IMR-90 (cell line): ENCODE measurements around the gene BACE1-AS. TPM values are rescaled to one million over a fixed set of nuclear protein-coding genes. Genes with fewer than 3 reads are reported as not detected.

ENCODE experiments used
- ATAC-seq: fragments of 200-7000 bp; cut with Tn5 transposase; 2 replicates; pipeline ENCODE4 v1.9.1; 2020; ENCODE audit warnings: low read depth, mild to moderate bottlenecking, moderate library complexity
- BruUV-seq: library from RNA; stranded (reverse); fragments of 400-500 nt; replicated peaks from 2 replicates; lab custom pipeline; 2021; lab: Mats Ljungman, UMichigan
- CTCF ChIA-PET: fragments of 300-600 bp; formaldehyde crosslinking; extraction: SDS; loops from one replicate; lab custom pipeline; 2021; ENCODE audit warnings: antibody characterized with exemption; lab: Yijun Ruan, JAX
- POLR2A ChIA-PET: fragments of 300-600 bp; sonication (Branson Sonifier 250); formaldehyde crosslinking; loops from one replicate; lab custom pipeline; 2022; ENCODE audit warnings: antibody characterized with exemption; ENCODE audit not compliant: unreplicated experiment; lab: Charles Lee
- DNase-seq: peaks from one replicate; pipeline ENCODE4 v3.0.0; 2013
- H2AFZ ChIP-seq: replicated peaks from 2 replicates; pipeline ENCODE3; 2013; ENCODE audit warnings: low read length, mild to moderate bottlenecking; ENCODE audit not compliant: poor library complexity
- H2AK5ac ChIP-seq: 2 replicates; pipeline ENCODE4 v1.6.1; 2013; ENCODE audit warnings: low read depth, low read length, inconsistent platforms
- H2AK9ac ChIP-seq: replicated peaks from 2 replicates; pipeline ENCODE3; 2013; ENCODE audit warnings: mild to moderate bottlenecking, low read depth, low read length, moderate library complexity; ENCODE audit not compliant: poor library complexity
- H2BK120ac ChIP-seq: 2 replicates; pipeline ENCODE4 v1.6.1; 2013; ENCODE audit warnings: low read depth, low read length, inconsistent platforms
- H2BK15ac ChIP-seq: 3 replicates; pipeline ENCODE4 v1.6.1; 2013; ENCODE audit warnings: low read depth, low read length, inconsistent platforms
- H2BK20ac ChIP-seq: 2 replicates; pipeline ENCODE4 v1.6.1; 2013; ENCODE audit warnings: low read depth, mild to moderate bottlenecking, inconsistent platforms, low read length, moderate library complexity
- H2BK5ac ChIP-seq: 2 replicates; pipeline ENCODE4 v1.6.1; 2013; ENCODE audit warnings: mild to moderate bottlenecking, low read depth, low read length, inconsistent platforms; ENCODE audit not compliant: poor library complexity, severe bottlenecking
- H3K14ac ChIP-seq: replicated peaks from 2 replicates; pipeline ENCODE4 v1.6.1; 2013; ENCODE audit warnings: low read depth, low read length, inconsistent platforms
- H3K18ac ChIP-seq: 2 replicates; pipeline ENCODE4 v1.6.1; 2013; ENCODE audit warnings: low read depth, low read length, control low read depth
- H3K23ac ChIP-seq: 2 replicates; pipeline ENCODE4 v1.6.1; 2013; ENCODE audit warnings: low read depth, low read length, inconsistent platforms
- H3K27ac ChIP-seq: 2 replicates; pipeline ENCODE4 v1.5.1; 2013; ENCODE audit warnings: mild to moderate bottlenecking, control low read depth, low read length; ENCODE audit not compliant: insufficient read depth
- H3K27me3 ChIP-seq: 2 replicates; pipeline ENCODE4 v1.6.1; 2013; ENCODE audit warnings: low read length; ENCODE audit not compliant: control insufficient read depth, insufficient read depth
- H3K36me3 ChIP-seq: 2 replicates; pipeline ENCODE4 v1.6.1; 2013; ENCODE audit warnings: low read length, mixed read lengths; ENCODE audit not compliant: control insufficient read depth, insufficient read depth
- H3K4ac ChIP-seq: 2 replicates; pipeline ENCODE4 v1.6.1; 2013; ENCODE audit warnings: low read depth, low read length, inconsistent platforms
- H3K4me1 ChIP-seq: 2 replicates; pipeline ENCODE4 v1.6.1; 2013; ENCODE audit warnings: low read length, mixed read lengths; ENCODE audit not compliant: control insufficient read depth, insufficient read depth
- H3K4me2 ChIP-seq: 2 replicates; pipeline ENCODE4 v1.6.1; 2013; ENCODE audit warnings: low read depth, mild to moderate bottlenecking, control low read depth, low read length, moderate library complexity
- H3K4me3 ChIP-seq: 2 replicates; pipeline ENCODE4 v1.5.1; 2013; ENCODE audit warnings: low read depth, mild to moderate bottlenecking, control low read depth, low read length, moderate library complexity; ENCODE audit not compliant: insufficient read depth
- H3K56ac ChIP-seq: 2 replicates; pipeline ENCODE4 v1.6.1; 2013; ENCODE audit warnings: low read length, inconsistent platforms; ENCODE audit not compliant: insufficient read depth; ENCODE audit errors: extremely low read depth
- H3K79me1 ChIP-seq, 2 experiments: 2 replicates each; pipeline ENCODE4 v1.6.1; 2013; ENCODE audit warnings: low read length in 2 of 2, inconsistent platforms in 1 of 2, low read depth in 1 of 2
- H3K9ac ChIP-seq: 2 replicates; pipeline ENCODE4 v1.6.1; 2013; ENCODE audit warnings: low read depth, low read length, control low read depth
- H3K9me1 ChIP-seq: 2 replicates; pipeline ENCODE4 v1.6.1; 2013; ENCODE audit warnings: low read length, inconsistent platforms; ENCODE audit not compliant: insufficient read depth
- H3K9me3 ChIP-seq: 2 replicates; pipeline ENCODE4 v1.6.1; 2013; ENCODE audit warnings: low read length; ENCODE audit not compliant: control insufficient read depth, insufficient read depth
- H4K20me1 ChIP-seq: 2 replicates; pipeline ENCODE4 v1.6.1; 2013; ENCODE audit warnings: low read length, inconsistent platforms; ENCODE audit not compliant: insufficient read depth
- H4K5ac ChIP-seq: 2 replicates; pipeline ENCODE4 v1.6.1; 2013; ENCODE audit warnings: mild to moderate bottlenecking, low read depth, low read length, control low read depth
- H4K8ac ChIP-seq, 2 experiments: 2 replicates each; pipeline ENCODE4 v1.6.1; 2013; ENCODE audit warnings: low read depth in 2 of 2, low read length in 2 of 2, control low read depth in 1 of 2, inconsistent platforms in 1 of 2
- H4K91ac ChIP-seq: 2 replicates; pipeline ENCODE4 v1.6.1; 2013; ENCODE audit warnings: low read depth, low read length, inconsistent platforms; ENCODE audit not compliant: insufficient read depth
- CHD1 ChIP-seq: IDR thresholded peaks from 2 replicates; pipeline ENCODE4 v1.6.1; 2012; ENCODE audit warnings: low read depth, low read length, improper control_type of control experiment
- MAZ ChIP-seq: IDR thresholded peaks from 2 replicates; pipeline ENCODE4 v1.6.1; 2012; ENCODE audit warnings: low read depth, mild to moderate bottlenecking, low read length, improper control_type of control experiment, moderate library complexity, borderline replicate concordance
- MXI1 ChIP-seq: IDR thresholded peaks from 2 replicates; pipeline ENCODE4 v1.6.1; 2012; ENCODE audit warnings: low read depth, mild to moderate bottlenecking, low read length, moderate library complexity, borderline replicate concordance
- NFE2L2 ChIP-seq: fragments of 150-350 bp; IDR thresholded peaks from 2 replicates; pipeline ENCODE4 v1.6.1; 2016; ENCODE audit warnings: low read depth, mild to moderate bottlenecking, low read length
- WGBS, 2 experiments: methylation state at CpG; one replicate each; pipeline versions ENCODE4 v1.1.5 to v1.1.7; 2013; ENCODE audit warnings: missing lambda C conversion rate in 2 of 2; ENCODE audit not compliant: insufficient read length in 1 of 2; ENCODE audit errors: extremely low coverage in 2 of 2; 5-methylcytosine and 5-hydroxymethylcytosine counted together
- dilution Hi-C: fragments of 300-500 bp; cut with HindIII; formaldehyde crosslinking; loops from one replicate; pipeline ENCODE4 v1.14.3; 2018; ENCODE audit warnings: low sequenced_read_pairs; ENCODE audit not compliant: unreplicated experiment
- in situ Hi-C: fragments of 300-500 bp; cut with MboI; formaldehyde crosslinking; loops from 3 replicates; pipeline ENCODE4 v1.14.3; 2019; ENCODE audit warnings: low sequenced_read_pairs, inconsistent platforms, mixed read lengths
- intact Hi-C: fragments of 100-400 bp; cut with micrococcal nuclease; formaldehyde crosslinking; loops from 2 replicates; pipeline ENCODE4 v1.10.0; 2022
- polyA plus RNA-seq, 3 experiments: library from polyadenylated mRNA; depleted of rRNA; stranded (reverse); fragments of >200 nt; gene quantifications; 2 replicates each; pipeline ENCODE4 v1.2.3, GENCODE V29; 2012; ENCODE audit warnings: low replicate concordance in 1 of 3
- total RNA-seq: library from RNA; depleted of rRNA; stranded (reverse); fragments of >200 nt; gene quantifications from 2 replicates; pipeline ENCODE4 v1.2.3, GENCODE V29; 2012
- TF ChIP-seq, protein P1 (sequence below): conservative IDR thresholded peaks from 2 replicates; pipeline ENCODE4 v1.5.1; 2012; ENCODE audit warnings: mild to moderate bottlenecking, low read depth, low read length, improper control_type of control experiment

Gene BACE1-AS
- total and polyA plus RNA-seq, 2 of the 4 experiments (the other 2 are of a cell fraction): 2.7 to 2.9 TPM

GRCh38 chr11:117278347-117278746 lies 12.8 kb upstream of the BACE1-AS start:
- TF ChIP-seq, protein P1, sequence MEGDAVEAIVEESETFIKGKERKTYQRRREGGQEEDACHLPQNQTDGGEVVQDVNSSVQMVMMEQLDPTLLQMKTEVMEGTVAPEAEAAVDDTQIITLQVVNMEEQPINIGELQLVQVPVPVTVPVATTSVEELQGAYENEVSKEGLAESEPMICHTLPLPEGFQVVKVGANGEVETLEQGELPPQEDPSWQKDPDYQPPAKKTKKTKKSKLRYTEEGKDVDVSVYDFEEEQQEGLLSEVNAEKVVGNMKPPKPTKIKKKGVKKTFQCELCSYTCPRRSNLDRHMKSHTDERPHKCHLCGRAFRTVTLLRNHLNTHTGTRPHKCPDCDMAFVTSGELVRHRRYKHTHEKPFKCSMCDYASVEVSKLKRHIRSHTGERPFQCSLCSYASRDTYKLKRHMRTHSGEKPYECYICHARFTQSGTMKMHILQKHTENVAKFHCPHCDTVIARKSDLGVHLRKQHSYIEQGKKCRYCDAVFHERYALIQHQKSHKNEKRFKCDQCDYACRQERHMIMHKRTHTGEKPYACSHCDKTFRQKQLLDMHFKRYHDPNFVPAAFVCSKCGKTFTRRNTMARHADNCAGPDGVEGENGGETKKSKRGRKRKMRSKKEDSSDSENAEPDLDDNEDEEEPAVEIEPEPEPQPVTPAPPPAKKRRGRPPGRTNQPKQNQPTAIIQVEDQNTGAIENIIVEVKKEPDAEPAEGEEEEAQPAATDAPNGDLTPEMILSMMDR: no peak
- TF ChIP-seq NFE2L2 (no peak), MAZ (no peak), CHD1 (no peak), MXI1 (no peak)
- Histone ChIP-seq H2BK5ac (peak overlapping the region; percentile 11), H3K9me3 (no peaks in the 10 kb centered on the region), H4K8ac (no peak overlapping the region), H4K91ac (peak overlapping the region; percentile 16; the same call in 1 of the 2 replicates), H3K36me3 (peaks cover 9% of the 10 kb centered on the region), H3K27ac (no peak overlapping the region), H3K4me3 (no peak overlapping the region), H3K79me1 (peaks cover 8 to 27% of the 10 kb centered on the region in 2 experiments), H3K18ac (0 out of 2 replicates have a peak overlapping the region, but pooled peaks have one; percentile 9), H2BK120ac (peak overlapping the region; percentile 5; the same call in 1 of the 2 replicates), H4K20me1 (no peaks in the 10 kb centered on the region; the same call in 1 of the 2 replicates), H3K56ac (no peak overlapping the region), H2BK15ac (no peak overlapping the region), H3K4ac (peak overlapping the region; percentile 32; the same call in 1 of the 2 replicates), H2AK9ac (no peak overlapping the region), H3K4me2 (no peak overlapping the region), H3K27me3 (no peaks in the 10 kb centered on the region), H2AK5ac (no peak overlapping the region), H3K14ac (no peak overlapping the region), H4K5ac (no peak overlapping the region), H3K23ac (no peak overlapping the region), H2BK20ac (0 out of 2 replicates have a peak overlapping the region, but pooled peaks have one; percentile 22), H3K4me1 (peaks cover 17% of the 10 kb centered on the region), H2AFZ (no peak overlapping the region), H3K9ac (no peak overlapping the region), H3K9me1 (peaks cover 19% of the 10 kb centered on the region)
- dilution Hi-C loops: no loop called here
- intact Hi-C loops: no loop called here
- WGBS, 2 experiments: no CpG with 5 or more reads among the region's 2 CpGs
- DNase-seq (no peak), ATAC-seq (no peak)
- POLR2A ChIA-PET: no interaction called here
- CTCF ChIA-PET: no interaction called here
- in situ Hi-C loops: no loop called here
- no TSS peak for BruUV-seq
